GM12878 (cell line): ENCODE data around the gene TIMD4.

ENCODE experiments used
- BHLHE40 ChIP-seq, 2 experiments: fragments of 450-650 bp in 1 of 2; IDR thresholded peaks; 2 replicates each; pipeline ENCODE4 v1.6.1; 2011 to 2017; ENCODE audit warnings: low read depth in 2 of 2, borderline replicate concordance in 1 of 2, improper control_type of control experiment in 1 of 2, low read length in 1 of 2, mild to moderate bottlenecking in 1 of 2
- JUNB ChIP-seq: IDR thresholded peaks from 2 replicates; pipeline ENCODE4 v1.6.1; 2016; ENCODE audit warnings: antibody characterized with exemption, mild to moderate bottlenecking

DNA sequence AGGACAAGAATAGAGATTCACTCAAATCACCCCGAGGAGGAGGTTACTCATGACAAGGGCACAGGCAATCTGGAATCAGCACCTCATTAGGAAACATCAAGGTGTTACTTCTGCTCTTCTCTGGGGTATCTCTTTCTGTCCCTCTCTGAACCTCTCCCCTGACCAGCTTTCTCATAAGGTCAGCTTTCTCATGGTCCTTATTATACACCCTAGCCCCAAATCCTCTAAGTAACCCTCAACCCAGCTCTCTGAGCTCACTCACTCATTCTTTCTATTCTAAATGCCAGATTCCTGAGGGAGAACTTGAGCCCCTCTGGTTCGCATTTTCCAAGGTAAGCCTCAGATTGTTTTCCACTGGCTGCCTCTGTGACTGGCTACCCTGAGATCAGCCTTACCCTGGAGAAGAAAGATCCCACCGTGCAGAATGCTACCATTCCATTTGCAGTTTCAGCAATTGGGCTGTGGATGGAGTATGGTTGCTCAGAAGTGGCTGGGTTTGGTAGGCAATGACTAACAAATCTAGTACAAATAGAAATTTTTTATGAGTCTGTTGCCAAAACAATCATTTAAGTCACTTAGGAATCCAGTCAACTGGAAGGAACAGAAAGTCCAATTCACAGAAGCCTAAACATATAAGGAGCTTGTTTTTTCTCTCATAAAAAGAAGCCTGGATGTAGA lies 9.0 kb upstream of the TIMD4 start:
- no peak for TF ChIP-seq JUNB
- no peak for TF ChIP-seq BHLHE40 (IDR thresholded peaks at IDR 0.05; ENCODE audit: borderline replicate concordance in 1 of 2, low read depth in 2 of 2, low read length in 1 of 2)
